Measurements from ENCODE around the gene LRRC4C. TPM values are rescaled to one million over a fixed set of nuclear protein-coding genes. Genes with fewer than 3 reads are reported as not detected.

LRRC4C gene
- total and polyA plus RNA-seq, 10 of the 15 experiments (the other 5 are each of a cell fraction or from before 2014, with no cell fraction given): 1.5 TPM; not detected in 9

- TF ChIP-seq, protein P1, sequence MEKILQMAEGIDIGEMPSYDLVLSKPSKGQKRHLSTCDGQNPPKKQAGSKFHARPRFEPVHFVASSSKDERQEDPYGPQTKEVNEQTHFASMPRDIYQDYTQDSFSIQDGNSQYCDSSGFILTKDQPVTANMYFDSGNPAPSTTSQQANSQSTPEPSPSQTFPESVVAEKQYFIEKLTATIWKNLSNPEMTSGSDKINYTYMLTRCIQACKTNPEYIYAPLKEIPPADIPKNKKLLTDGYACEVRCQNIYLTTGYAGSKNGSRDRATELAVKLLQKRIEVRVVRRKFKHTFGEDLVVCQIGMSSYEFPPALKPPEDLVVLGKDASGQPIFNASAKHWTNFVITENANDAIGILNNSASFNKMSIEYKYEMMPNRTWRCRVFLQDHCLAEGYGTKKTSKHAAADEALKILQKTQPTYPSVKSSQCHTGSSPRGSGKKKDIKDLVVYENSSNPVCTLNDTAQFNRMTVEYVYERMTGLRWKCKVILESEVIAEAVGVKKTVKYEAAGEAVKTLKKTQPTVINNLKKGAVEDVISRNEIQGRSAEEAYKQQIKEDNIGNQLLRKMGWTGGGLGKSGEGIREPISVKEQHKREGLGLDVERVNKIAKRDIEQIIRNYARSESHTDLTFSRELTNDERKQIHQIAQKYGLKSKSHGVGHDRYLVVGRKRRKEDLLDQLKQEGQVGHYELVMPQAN (conservative IDR thresholded peaks at IDR 0.05): no peak
- TF ChIP-seq, protein P2, sequence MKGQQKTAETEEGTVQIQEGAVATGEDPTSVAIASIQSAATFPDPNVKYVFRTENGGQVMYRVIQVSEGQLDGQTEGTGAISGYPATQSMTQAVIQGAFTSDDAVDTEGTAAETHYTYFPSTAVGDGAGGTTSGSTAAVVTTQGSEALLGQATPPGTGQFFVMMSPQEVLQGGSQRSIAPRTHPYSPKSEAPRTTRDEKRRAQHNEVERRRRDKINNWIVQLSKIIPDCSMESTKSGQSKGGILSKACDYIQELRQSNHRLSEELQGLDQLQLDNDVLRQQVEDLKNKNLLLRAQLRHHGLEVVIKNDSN (IDR thresholded peaks at IDR 0.05; ENCODE audit: borderline replicate concordance, extremely low read length, insufficient read depth, low read depth, low read length): no peak
- TF ChIP-seq EED (IDR thresholded peaks at IDR 0.05; ENCODE audit: low read depth): no peak
- no peak for TF ChIP-seq FOS (IDR thresholded peaks at IDR 0.05; ENCODE audit: borderline replicate concordance, extremely low read depth, insufficient read length)
- peak; percentile 42; the same call in 1 of the 2 replicates for TF ChIP-seq RUNX3 (IDR thresholded peaks at IDR 0.05; ENCODE audit: low read length)
- TF ChIP-seq MTA3 (IDR thresholded peaks at IDR 0.05; ENCODE audit: borderline replicate concordance, low read length): no peak
- no peak for TF ChIP-seq BCLAF1 (IDR thresholded peaks at IDR 0.05)
- TF ChIP-seq POLR2A (IDR thresholded peaks at IDR 0.05; ENCODE audit: low read depth, low read length): no peak
- no peak for TF ChIP-seq CBX5 (IDR thresholded peaks at IDR 0.05; ENCODE audit: low read depth)
- TF ChIP-seq SRF (IDR thresholded peaks at IDR 0.05; ENCODE audit: low read depth in 2 of 2, low read length in 2 of 2): peak in 1 of 2 experiments; percentile 37; a peak in 1 of 4 replicates
- TF ChIP-seq SIX5 (IDR thresholded peaks at IDR 0.05; ENCODE audit: low read depth, low read length, severe bottlenecking): no peak
- TF ChIP-seq LARP7 (IDR thresholded peaks at IDR 0.05): no peak
- TF ChIP-seq SMC3 (IDR thresholded peaks at IDR 0.05; ENCODE audit: borderline replicate concordance, low read length): no peak
- no peak for TF ChIP-seq PML (IDR thresholded peaks at IDR 0.05; ENCODE audit: low read length)
- TF ChIP-seq KAT2A (conservative IDR thresholded peaks at IDR 0.05; ENCODE audit: control insufficient read depth, low read depth, low read length): no peak
- peak in 1 of 2 experiments; percentile 45; a peak in 1 of 4 replicates for TF ChIP-seq ETV6 (conservative IDR thresholded peaks at IDR 0.05 in 1 of 2, IDR thresholded peaks at IDR 0.05 in 1 of 2; ENCODE audit: borderline replicate concordance in 1 of 2, low read depth in 1 of 2)
- TF ChIP-seq RB1 (IDR thresholded peaks at IDR 0.05; ENCODE audit: borderline replicate concordance): no peak
Observed at GRCh38 chr11:41102471-41102870, 357.0 kb downstream of the LRRC4C start (continued).
